B cell (primary cell): ENCODE measurements around the gene IQCK.

Experiments used
- CTCF ChIP-seq: fragments of 200-600 bp; IDR thresholded peaks from one replicate; pipeline ENCODE4 v1.8.0; 2022; ENCODE audit warnings: antibody characterized with exemption, mild to moderate bottlenecking
- EZH2 ChIP-seq: IDR thresholded peaks from 2 replicates; pipeline ENCODE4 v1.6.1; 2012; ENCODE audit warnings: borderline replicate concordance, low read depth, mild to moderate bottlenecking, moderate library complexity, low read length; ENCODE audit not compliant: insufficient read depth, poor library complexity, severe bottlenecking

DNA sequence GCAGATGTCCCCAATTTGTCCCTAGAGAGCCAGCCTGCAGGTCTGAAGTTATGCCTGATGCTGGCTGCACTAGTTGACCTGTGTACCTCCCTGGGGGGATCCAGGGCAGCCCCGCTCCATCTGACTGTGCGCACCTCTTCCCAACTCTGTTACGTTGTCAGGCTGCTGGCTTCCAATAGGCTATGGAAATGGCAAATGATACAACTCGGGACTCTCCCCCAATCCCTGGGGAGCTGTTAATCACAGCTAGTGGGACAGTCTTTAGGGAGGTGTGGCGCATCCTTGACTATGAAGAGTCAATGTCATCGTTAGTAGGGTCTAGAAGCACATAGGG is 136.4 kb downstream of the IQCK start:
- no peak for TF ChIP-seq CTCF
- no peak for TF ChIP-seq EZH2
